ENCODE data around the gene STUM. TPM values are rescaled to one million over a fixed set of nuclear protein-coding genes. Genes with fewer than 3 reads are reported as not detected.

STUM gene
- total RNA-seq, 2 experiments from 2014 or later = not detected

DNA sequence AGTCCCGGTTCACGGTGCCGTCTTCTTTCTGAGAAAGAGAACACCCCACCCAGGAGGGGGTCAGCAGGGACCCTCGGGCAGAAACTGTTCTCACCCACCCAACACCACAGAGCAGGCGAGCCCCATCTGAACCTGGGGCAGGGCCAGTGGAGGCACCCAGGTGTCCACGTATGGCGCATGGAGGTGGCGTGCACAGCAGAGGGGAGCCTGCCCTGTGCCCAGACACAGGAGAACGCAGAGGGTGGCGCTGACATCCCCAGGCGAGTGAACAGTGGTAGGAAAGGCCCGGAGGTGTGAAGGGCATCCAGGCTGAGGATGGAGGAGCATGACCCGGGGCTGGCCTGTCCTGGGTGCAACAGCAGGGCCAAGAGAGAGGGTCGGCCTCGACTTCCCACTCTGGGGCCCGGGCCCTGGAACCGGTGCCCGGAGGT, 91.1 kb downstream of the STUM start:
- intact Hi-C loops (cut with DNase I, micrococcal nuclease) = no loop called here
- no peak overlapping the region for H3K4me3 ChIP-seq (ENCODE audit: low read length)
- POLR2A ChIA-PET = no interaction called here
- Mint-ChIP-seq H3K27me3 (no peaks in the 10 kb centered on the region), H3K27ac (peak overlapping the region; percentile 55), H3K36me3 (ENCODE audit: low read depth) (peaks cover 92% of the 10 kb centered on the region), H3K4me3 (no peak overlapping the region), H3K4me1 (ENCODE audit: low read depth) (peaks cover 54% of the 10 kb centered on the region), H3K9me3 (no peaks in the 10 kb centered on the region)
- H3K27ac ChIP-seq (ENCODE audit: low read depth in 1 of 2, low read length in 2 of 2) = peak overlapping the region in 1 of 2 donors; percentile 9
- CTCF ChIA-PET = no interaction called here
- TF ChIP-seq, protein P1, sequence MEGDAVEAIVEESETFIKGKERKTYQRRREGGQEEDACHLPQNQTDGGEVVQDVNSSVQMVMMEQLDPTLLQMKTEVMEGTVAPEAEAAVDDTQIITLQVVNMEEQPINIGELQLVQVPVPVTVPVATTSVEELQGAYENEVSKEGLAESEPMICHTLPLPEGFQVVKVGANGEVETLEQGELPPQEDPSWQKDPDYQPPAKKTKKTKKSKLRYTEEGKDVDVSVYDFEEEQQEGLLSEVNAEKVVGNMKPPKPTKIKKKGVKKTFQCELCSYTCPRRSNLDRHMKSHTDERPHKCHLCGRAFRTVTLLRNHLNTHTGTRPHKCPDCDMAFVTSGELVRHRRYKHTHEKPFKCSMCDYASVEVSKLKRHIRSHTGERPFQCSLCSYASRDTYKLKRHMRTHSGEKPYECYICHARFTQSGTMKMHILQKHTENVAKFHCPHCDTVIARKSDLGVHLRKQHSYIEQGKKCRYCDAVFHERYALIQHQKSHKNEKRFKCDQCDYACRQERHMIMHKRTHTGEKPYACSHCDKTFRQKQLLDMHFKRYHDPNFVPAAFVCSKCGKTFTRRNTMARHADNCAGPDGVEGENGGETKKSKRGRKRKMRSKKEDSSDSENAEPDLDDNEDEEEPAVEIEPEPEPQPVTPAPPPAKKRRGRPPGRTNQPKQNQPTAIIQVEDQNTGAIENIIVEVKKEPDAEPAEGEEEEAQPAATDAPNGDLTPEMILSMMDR (IDR thresholded peaks at IDR 0.05) = no peak
- H3K4me1 ChIP-seq (ENCODE audit: insufficient read depth, low read length) = peaks cover 77% of the 10 kb centered on the region
- DNase-seq = peak in 1 of 14 experiments; percentile 2
- H3K27me3 ChIP-seq (ENCODE audit: control insufficient read depth in 1 of 2, insufficient read depth in 2 of 2, low read length in 2 of 2) = no peaks in the 10 kb centered on the region
- H3K36me3 ChIP-seq (ENCODE audit: insufficient read depth, low read length) = peaks cover 93% of the 10 kb centered on the region
- no peak for ATAC-seq (ENCODE audit: poor library complexity)
- no peaks in the 10 kb centered on the region for H3K9me3 ChIP-seq (ENCODE audit: control insufficient read depth in 1 of 2, insufficient read depth in 1 of 2, low read length in 2 of 2)

DNA sequence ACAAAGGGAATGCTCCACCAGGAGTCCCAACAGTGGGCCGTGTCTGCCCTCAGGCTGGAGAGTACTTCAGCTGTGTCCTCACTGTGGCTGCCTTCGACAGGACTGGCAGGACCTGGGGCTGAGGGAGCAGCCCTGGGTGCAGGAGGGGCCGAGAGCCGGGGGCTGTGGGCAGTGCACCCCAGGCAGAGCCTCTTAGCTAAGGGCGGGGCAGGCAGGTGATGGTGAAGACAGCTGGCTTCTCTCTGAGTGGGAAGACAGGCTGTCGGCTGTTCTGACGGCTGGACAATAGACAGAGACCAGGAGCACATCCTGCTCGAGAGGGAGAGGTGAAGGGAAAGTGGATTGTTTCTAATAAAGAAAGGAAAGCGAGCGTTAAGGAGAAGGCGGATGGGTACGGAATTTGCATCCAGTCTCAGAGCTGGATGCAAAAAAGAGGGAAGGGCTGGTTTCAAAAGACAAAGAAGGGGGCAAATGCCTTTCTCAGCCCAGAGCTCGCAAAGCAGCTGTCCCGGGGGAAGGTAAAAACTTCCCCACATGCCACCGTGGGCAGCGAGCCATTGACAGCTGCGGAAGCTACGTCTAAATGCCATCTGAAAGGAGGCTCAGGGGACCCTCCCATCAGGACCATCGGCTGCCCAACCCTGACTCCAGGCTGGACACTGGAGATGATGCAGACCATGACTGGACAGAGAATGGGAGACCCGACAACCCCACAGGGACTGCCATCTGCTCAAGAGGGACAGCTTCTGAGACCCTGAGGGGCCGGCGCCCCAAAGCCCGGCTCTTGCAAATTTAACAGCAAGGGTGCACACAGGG, 92.0 kb downstream of the STUM start:
- CTCF ChIA-PET = interaction anchor here (0.8 to 1.5 kb wide), 3 partner anchors 13 to 188 kb away, joined by 4 read pairs; no protein-coding TSS in a partner anchor
- ATAC-seq (ENCODE audit: poor library complexity) (no peak), DNase-seq (peak in 1 of 14 experiments; percentile 2)
- peaks cover 93% of the 10 kb centered on the region for H3K36me3 Mint-ChIP-seq (ENCODE audit: low read depth)
- peaks cover 55% of the 10 kb centered on the region for H3K4me1 Mint-ChIP-seq (ENCODE audit: low read depth)
- Histone ChIP-seq H3K4me3 (ENCODE audit: low read length) (no peak overlapping the region), H3K9me3 (ENCODE audit: control insufficient read depth in 1 of 2, insufficient read depth in 1 of 2, low read length in 2 of 2) (no peaks in the 10 kb centered on the region), H3K27me3 (ENCODE audit: control insufficient read depth in 1 of 2, insufficient read depth in 2 of 2, low read length in 2 of 2) (no peaks in the 10 kb centered on the region), H3K27ac (ENCODE audit: low read depth in 1 of 2, low read length in 2 of 2) (peak overlapping the region in 1 of 2 donors; percentile 9), H3K36me3 (ENCODE audit: insufficient read depth, low read length) (peaks cover 98% of the 10 kb centered on the region), H3K4me1 (ENCODE audit: insufficient read depth, low read length) (peaks cover 77% of the 10 kb centered on the region)
- H3K9me3 Mint-ChIP-seq = no peaks in the 10 kb centered on the region
- peak overlapping the region; percentile 85 for H3K27ac Mint-ChIP-seq
- POLR2A ChIA-PET = interaction anchor here (1.4 kb wide), 1 partner anchor 187 kb away, joined by 4 read pairs; no protein-coding TSS in a partner anchor
- H3K4me3 Mint-ChIP-seq = no peak overlapping the region
- intact Hi-C loops (cut with DNase I, micrococcal nuclease) = no loop called here
- H3K27me3 Mint-ChIP-seq = no peaks in the 10 kb centered on the region
- TF ChIP-seq, protein P1 (IDR thresholded peaks at IDR 0.05) = no peak

DNA sequence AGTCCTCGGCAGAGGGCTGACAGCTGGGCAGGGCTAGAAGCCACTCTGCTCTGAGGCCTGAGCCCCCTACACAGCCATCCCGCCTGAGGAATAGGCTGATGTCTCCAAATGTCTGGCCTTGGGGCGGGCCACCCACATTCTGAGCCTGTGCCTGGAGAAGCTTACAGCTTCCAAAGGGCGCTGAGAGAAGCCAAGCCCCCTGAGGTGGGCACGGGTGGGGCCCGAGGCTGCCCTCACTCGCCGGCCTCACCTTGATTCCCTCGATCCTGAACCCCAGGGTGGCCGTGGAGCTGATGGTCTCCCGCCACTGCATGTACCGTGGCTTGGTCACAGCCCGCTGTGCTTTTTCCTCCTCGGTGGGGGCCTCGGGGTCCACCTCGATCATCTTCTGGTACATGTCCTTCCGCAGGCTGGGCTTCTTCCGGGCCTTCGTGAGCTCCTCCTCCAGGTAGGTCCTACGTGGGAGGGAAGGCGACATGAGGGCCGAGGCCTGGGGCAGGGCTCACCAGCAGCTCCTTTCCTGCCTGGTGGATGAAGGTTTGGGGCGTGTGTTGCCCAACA, 93.2 kb downstream of the STUM start:
- ATAC-seq (ENCODE audit: poor library complexity) = no peak
- peaks cover 98% of the 10 kb centered on the region for H3K36me3 ChIP-seq (ENCODE audit: insufficient read depth, low read length)
- peak overlapping the region in 1 of 2 donors; percentile 19 for H3K27ac ChIP-seq (ENCODE audit: low read depth in 1 of 2, low read length in 2 of 2)
- peaks cover 78% of the 10 kb centered on the region for H3K4me1 ChIP-seq (ENCODE audit: insufficient read depth, low read length)
- Mint-ChIP-seq H3K4me3 (no peak overlapping the region), H3K27me3 (no peaks in the 10 kb centered on the region), H3K4me1 (ENCODE audit: low read depth) (peaks cover 56% of the 10 kb centered on the region), H3K9me3 (no peaks in the 10 kb centered on the region), H3K27ac (no peak overlapping the region), H3K36me3 (ENCODE audit: low read depth) (peaks cover 96% of the 10 kb centered on the region)
- POLR2A ChIA-PET = interaction anchor here (0.6 to 1.5 kb wide), 4 partner anchors 11 to 186 kb away, joined by 3 to 7 read pairs (median 4); no protein-coding TSS in a partner anchor
- TF ChIP-seq, protein P1 (IDR thresholded peaks at IDR 0.05) = no peak
- intact Hi-C loops (cut with DNase I, micrococcal nuclease) = no loop called here
- no peaks in the 10 kb centered on the region for H3K9me3 ChIP-seq (ENCODE audit: control insufficient read depth in 1 of 2, insufficient read depth in 1 of 2, low read length in 2 of 2)
- H3K27me3 ChIP-seq (ENCODE audit: control insufficient read depth in 1 of 2, insufficient read depth in 2 of 2, low read length in 2 of 2) = no peaks in the 10 kb centered on the region
- CTCF ChIA-PET = interaction anchor here (0.8 to 1.5 kb wide), 3 partner anchors 12 to 186 kb away, joined by 4 read pairs; no protein-coding TSS in a partner anchor
- no peak overlapping the region for H3K4me3 ChIP-seq (ENCODE audit: low read length)
- peak in 1 of 14 experiments; percentile 2 for DNase-seq

Measured in CD4-positive, alpha-beta T cell (primary cell).